GM12892 (cell line): ENCODE results near the gene MATN3.

Source experiments
- POLR2A ChIP-seq: IDR thresholded peaks from 2 replicates; pipeline ENCODE4 v1.6.1; 2011; ENCODE audit warnings: low read depth, low read length, control low read depth
- POLR2AphosphoS5 ChIP-seq: IDR thresholded peaks from 2 replicates; pipeline ENCODE4 v1.6.1; 2011; ENCODE audit warnings: low read depth, low read length, control low read depth

DNA sequence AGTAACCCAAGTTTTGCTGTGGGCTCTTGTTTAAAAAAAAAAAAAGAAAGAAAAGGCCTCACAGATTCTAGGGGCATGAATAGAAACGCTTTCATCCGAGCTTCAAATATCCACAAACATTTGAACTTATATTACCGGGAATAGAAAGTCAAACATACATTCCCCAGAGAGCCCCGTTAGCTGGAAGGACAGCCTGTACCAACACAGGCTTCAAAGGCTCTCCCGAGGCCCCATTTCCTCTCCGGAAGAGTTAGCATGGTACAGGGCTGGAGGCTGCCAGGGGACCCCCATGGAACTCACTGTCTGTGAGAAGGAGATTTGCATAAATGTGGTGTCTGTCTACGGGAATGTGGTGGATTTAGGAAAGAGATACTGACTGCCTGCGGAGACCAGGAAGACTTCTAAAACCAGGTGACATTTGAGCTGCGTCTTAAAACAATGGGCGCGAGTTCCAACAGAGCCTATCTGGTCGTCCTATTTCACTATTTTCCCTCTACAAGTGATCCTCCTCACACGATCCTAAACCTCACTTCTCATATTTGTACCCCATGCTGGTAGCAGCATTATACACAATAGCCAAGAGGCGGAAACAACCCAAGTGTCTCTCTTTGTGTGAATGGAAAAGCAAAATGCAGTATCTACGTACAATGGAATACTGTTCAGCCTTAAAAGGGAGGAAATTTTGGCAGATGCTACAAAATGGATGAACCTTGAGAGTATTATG lies 820 bp upstream of the MATN3 start:
- TF ChIP-seq POLR2A: no peak
- no peak for TF ChIP-seq POLR2AphosphoS5
